DMS53 (cell line): Measurements from ENCODE around the gene ITFG2.
"Not testable (repeated sequence)": the region's sequence is repeated elsewhere in the genome, so short reads cannot be mapped to it uniquely, and the experiment has no call there.

Experiments used
- DNase-seq: peaks from one replicate; lab custom pipeline; 2025; lab: John Stamatoyannopoulos, UW

The ITFG2 gene

GRCh38 chr12:2812290-2813213 lies at the start of gene ITFG2:
Gene ITFG2 (plus strand): TSS chr12:2812668. CDS start chr12:2812761, 93 bp downstream.
- peak; percentile 100 for DNase-seq

GRCh38 chr12:2764398-2764797 lies 48.1 kb upstream of the ITFG2 start:
- DNase-seq: no peak

GRCh38 chr12:2765052-2765451 lies 47.4 kb upstream of the ITFG2 start:
- no peak for DNase-seq

GRCh38 chr12:2765608-2766007 lies 46.9 kb upstream of the ITFG2 start:
- no peak for DNase-seq

- DNase-seq: no peak
Measured at GRCh38 chr12:2768224-2768961, 44.1 kb upstream of the ITFG2 start.

GRCh38 chr12:2769866-2770533 lies 42.5 kb upstream of the ITFG2 start:
- DNase-seq: no peak

GRCh38 chr12:2770544-2770943 lies 41.9 kb upstream of the ITFG2 start:
- not testable (repeated sequence) for DNase-seq

- no peak for DNase-seq
Measured at GRCh38 chr12:2772370-2772769, 40.1 kb upstream of the ITFG2 start.

- no peak for DNase-seq
Measured at GRCh38 chr12:2773199-2773875, 39.1 kb upstream of the ITFG2 start.

- DNase-seq: no peak
Measured at GRCh38 chr12:2775431-2775830, 37.0 kb upstream of the ITFG2 start.

- DNase-seq: no peak
Measured at GRCh38 chr12:2776129-2776806, 36.2 kb upstream of the ITFG2 start.

- DNase-seq: no peak
Measured at GRCh38 chr12:2779281-2779680, 33.2 kb upstream of the ITFG2 start.

GRCh38 chr12:2783936-2784600 lies 28.4 kb upstream of the ITFG2 start:
- DNase-seq: peak; percentile 82

GRCh38 chr12:2785017-2785416 lies 27.5 kb upstream of the ITFG2 start:
- peak; percentile 71 for DNase-seq

- no peak for DNase-seq
Measured at GRCh38 chr12:2791089-2791488, 21.4 kb upstream of the ITFG2 start.

GRCh38 chr12:2792671-2793500 lies 19.6 kb upstream of the ITFG2 start:
- no peak for DNase-seq

- DNase-seq: no peak
Measured at GRCh38 chr12:2793561-2793960, 18.9 kb upstream of the ITFG2 start.

GRCh38 chr12:2794191-2794735 lies 18.2 kb upstream of the ITFG2 start:
- peak; percentile 89 for DNase-seq

- peak; percentile 98 for DNase-seq
Measured at GRCh38 chr12:2794736-2795289, 17.7 kb upstream of the ITFG2 start, which contains the start of gene FKBP4. Gene FKBP4 (plus strand): TSS chr12:2794970. CDS start chr12:2795140, 170 bp downstream.
